ENCODE data around the gene MAML3. TPM values are rescaled to one million over a fixed set of nuclear protein-coding genes. Genes with fewer than 3 reads are reported as not detected.

MAML3 gene
- total RNA-seq, 1 experiment from 2014 or later: 0.13 TPM

DNA sequence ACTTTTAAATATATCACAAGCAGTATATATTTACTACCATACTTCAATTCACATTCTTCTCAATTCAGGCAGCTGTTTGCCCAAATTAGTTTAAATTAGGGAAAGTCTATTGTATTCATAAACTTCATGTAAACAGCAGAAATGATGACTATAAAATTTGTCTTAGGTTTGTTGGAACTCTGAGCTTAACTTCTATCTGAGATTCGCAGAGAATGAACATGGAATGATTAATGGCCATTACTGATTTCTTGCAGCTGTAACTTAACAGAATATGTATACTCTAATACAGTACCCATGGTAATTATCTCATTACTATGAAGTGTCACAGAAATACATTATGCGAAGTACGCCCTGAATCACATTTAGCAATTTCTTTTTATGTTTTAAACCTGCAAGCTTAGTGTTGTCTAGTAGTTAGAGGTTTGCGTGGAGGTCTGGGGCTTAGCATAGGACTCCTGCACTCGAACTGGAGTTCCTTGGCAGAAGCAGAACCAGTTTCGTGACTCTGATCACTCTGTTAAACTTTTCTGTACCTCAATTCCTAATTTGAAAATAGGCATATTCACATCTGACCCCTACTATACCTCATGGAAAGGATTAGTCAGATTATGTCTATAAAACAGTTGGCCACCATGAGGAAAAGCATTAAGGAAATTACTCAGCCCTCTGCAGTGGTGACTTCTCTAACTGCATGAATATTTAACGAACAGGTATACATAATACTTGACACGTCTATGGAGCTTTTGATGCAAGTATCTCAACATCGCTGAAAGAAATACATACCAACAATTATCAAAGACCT lies 245.1 kb downstream of the MAML3 start:
- H3K4me3 ChIP-seq: no peak overlapping the region
- no peaks in the 10 kb centered on the region for H3K9me3 ChIP-seq
- no peaks in the 10 kb centered on the region for H3K36me3 ChIP-seq
- H3K27me3 ChIP-seq: no peaks in the 10 kb centered on the region
- DNase-seq: no peak

DNA sequence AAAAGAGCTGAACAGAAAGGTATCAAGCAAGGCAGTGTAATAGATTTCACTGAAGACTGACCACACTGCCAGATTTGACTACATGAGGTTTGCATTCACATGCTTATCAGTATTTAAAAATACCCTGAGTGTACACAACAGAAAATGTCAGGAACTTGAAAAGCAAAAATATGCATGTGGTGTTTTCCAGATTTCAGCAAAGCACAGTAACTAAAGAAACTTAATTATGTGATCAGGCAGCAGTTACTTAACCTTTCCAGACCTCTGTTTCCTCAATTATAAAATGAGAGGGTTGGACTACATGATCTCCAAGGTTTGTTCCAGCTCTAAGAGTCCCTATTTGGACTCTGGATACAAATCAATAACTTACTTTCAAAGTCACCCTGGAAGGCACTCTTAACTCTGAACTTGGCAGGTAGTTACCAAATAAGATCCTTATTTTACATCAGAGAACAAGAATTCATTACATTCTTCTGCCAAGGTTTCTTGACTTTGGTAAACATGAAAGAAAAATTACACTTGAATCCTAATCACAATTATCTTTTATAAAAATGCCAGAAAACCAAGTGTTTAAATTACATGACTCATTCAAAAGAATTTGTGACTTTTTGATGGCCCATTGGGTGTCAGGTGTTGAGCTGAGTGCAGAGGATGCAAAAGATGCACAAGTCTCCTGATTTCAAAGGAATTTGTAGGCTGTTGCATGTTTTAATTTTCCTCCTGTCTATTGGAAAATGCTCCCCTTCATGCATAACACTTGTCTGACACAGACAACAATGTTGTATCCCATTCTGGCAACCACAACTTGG lies 246.8 kb downstream of the MAML3 start:
- H3K27me3 ChIP-seq: no peaks in the 10 kb centered on the region
- DNase-seq: no peak
- no peak overlapping the region for H3K4me3 ChIP-seq
- H3K36me3 ChIP-seq: no peaks in the 10 kb centered on the region
- no peaks in the 10 kb centered on the region for H3K9me3 ChIP-seq

DNA sequence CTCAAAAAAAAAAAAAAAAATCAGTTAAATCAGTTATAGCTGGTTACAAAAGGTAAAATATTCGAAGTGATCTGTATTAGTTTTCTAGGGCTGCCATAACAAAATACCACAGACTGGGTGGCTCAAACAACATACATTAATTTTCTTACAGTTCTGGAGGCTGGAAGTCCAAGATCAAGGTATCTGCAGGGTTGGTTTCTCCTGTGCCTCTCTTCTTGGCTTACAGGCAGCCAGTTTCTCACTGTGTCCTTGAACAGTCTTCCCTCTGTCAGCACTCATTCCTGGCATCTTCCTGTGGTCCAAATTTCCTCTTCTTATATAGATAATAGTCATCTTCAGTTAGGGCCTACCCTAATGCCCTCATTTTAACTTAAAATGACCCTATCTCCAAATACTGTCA lies 248.5 kb downstream of the MAML3 start:
- DNase-seq: no peak
- H3K4me3 ChIP-seq: no peak overlapping the region
- H3K9me3 ChIP-seq: no peaks in the 10 kb centered on the region

GRCh38 chr4:139904406-139904805 lies 249.6 kb downstream of the MAML3 start:
- Histone ChIP-seq H3K4me3 (no peak overlapping the region), H3K9me3 (no peaks in the 10 kb centered on the region), H3K36me3 (no peaks in the 10 kb centered on the region), H3K27me3 (no peaks in the 10 kb centered on the region)
- no peak for DNase-seq

More for the DNA sequence above, 248.5 kb downstream of the MAML3 start:
- H3K36me3 ChIP-seq: no peaks in the 10 kb centered on the region
- H3K27me3 ChIP-seq: no peaks in the 10 kb centered on the region

- no peak for DNase-seq
- Histone ChIP-seq H3K36me3 (no peaks in the 10 kb centered on the region), H3K9me3 (no peaks in the 10 kb centered on the region), H3K27me3 (no peaks in the 10 kb centered on the region), H3K4me3 (no peak overlapping the region)
These were observed 250.1 kb downstream of the MAML3 start for GRCh38 chr4:139903845-139904244.

DNA sequence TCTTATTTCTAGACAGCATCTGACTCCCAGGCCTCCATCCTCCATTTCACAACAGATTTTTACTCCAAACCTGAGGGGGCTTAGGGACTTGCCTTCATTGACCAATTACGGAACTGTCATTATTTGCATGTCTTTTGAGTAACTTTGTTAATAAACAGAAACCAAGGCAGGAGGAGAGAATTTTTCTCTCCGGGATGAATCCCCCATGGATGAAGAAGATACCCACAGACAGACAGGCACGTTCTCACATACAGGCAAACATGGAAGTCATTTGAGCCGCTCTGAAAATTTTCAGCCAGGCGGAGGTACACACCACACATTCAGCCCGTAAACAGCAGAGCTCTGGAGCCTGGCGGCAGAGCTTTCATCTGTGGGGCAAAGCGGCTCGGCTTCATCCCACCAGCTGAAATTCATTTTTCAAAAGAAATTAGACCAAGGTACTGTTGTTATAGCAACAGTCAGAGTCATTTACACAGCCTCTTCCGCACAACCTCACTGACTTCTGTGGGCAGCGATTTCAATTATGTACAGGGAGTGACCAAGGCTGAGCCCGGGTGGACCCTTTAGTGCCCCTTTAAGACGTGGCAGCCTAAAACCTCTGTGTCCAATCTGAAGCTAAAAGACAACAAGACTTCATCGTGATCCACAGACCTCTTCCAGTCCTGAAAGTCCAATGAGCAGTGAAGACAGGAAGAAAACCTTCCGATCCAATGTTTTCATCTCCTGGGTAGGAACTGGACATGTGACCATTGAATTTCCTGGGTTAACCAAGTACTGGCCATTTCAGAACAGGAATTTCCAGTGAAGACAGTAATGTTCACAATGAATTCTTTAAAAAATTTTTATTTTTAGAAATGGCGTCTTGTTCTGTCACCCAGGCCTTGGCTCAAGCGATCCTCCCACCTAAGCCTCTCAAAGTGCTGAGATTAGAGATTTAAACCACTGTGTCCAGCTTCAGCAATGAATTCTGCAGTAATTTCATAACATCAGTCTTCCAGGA lies 251.4 kb downstream of the MAML3 start:
- H3K9me3 ChIP-seq: no peaks in the 10 kb centered on the region
- DNase-seq: no peak
- H3K27me3 ChIP-seq: no peaks in the 10 kb centered on the region
- H3K4me3 ChIP-seq: no peak overlapping the region
- H3K36me3 ChIP-seq: no peaks in the 10 kb centered on the region

DNA sequence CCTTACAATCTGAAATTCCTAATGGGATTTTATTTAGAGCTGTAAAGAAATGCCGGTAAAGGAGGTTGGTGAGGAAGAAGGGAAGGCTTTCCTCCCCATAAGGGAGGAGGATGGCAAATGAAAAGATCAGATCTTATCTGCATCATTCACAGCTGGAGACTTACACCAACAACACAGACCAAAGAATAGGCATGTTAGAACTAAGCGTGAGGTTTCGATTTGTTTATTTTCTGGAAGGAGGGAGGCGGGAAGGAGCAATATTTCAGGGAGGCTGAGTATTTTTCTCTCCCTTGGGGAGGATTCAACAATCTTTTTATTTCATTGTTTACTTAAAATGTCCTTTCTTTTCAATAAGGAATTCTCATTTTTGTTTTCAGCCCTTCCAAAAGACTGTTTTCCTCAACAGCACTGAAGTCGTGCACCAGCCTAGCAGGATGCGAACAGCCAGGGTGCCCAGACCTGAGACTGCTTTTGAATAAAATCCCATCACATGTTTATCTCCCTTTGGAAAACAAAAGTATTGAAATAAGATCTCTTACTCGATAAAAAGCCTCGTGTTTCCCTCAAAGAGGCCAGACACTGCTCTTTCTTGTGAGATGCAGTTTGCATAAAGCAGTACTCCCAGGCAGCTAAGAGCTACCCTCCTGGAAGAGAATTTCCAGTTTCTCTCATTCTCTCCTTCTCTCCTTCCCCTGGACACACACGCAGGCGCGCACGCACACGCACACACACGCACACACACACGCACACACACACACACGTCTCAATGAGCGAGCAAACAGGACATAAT lies 252.3 kb downstream of the MAML3 start:
- H3K36me3 ChIP-seq: no peaks in the 10 kb centered on the region
- H3K27me3 ChIP-seq: no peaks in the 10 kb centered on the region
- DNase-seq: no peak
- H3K4me3 ChIP-seq: no peak overlapping the region
- H3K9me3 ChIP-seq: no peaks in the 10 kb centered on the region

DNA sequence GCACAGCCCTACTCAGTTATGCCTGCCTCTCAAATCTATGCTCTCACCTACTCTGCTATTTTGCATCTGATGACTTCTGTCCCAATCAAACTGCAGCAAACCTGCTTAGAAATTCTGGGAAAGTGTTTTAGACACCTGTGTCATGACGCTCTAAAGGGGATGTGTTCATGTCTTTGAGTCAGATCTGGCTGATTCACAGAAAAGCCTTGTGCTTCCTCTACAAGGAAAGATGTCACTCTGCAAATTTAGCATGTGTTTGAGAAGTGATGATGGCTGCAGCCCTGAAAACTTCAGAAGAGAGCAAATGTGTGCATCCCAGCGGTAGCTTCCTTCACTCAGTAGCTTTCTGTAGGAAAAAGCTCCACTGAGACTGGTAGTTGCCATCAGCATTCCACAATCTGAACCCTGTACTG lies 253.0 kb downstream of the MAML3 start:
- Histone ChIP-seq H3K9me3 (no peaks in the 10 kb centered on the region), H3K36me3 (no peaks in the 10 kb centered on the region), H3K27me3 (no peaks in the 10 kb centered on the region), H3K4me3 (no peak overlapping the region)
- no peak for DNase-seq

- no peaks in the 10 kb centered on the region for H3K27me3 ChIP-seq
- no peak for DNase-seq
- no peaks in the 10 kb centered on the region for H3K36me3 ChIP-seq
- H3K9me3 ChIP-seq: no peaks in the 10 kb centered on the region
- H3K4me3 ChIP-seq: no peak overlapping the region
These were observed 254.6 kb downstream of the MAML3 start for GRCh38 chr4:139899346-139899745.

DNA sequence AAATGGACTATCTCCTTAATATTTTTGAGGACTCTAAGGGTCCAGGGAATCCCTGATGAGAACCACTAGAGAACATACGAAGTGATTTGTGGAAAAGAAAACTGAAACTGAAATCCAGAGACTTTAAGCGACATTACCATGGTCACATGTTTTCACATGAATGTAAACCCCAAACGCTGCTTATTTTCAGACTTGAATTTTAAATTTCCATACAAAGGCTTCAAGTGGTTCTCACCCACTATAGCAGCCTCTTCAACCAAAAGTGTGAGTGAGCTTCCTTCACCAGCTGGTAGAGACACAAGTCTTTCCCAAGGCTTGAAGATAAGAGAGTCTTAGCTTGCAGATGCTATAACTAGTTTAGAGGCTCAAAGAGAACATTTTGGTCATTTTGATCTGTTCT lies 255.7 kb downstream of the MAML3 start:
- no peak for DNase-seq
- H3K4me3 ChIP-seq: no peak overlapping the region
- no peaks in the 10 kb centered on the region for H3K36me3 ChIP-seq
- no peaks in the 10 kb centered on the region for H3K9me3 ChIP-seq
- H3K27me3 ChIP-seq: no peaks in the 10 kb centered on the region

GRCh38 chr4:139896091-139896604 lies 257.8 kb downstream of the MAML3 start:
- Histone ChIP-seq H3K4me3 (no peak overlapping the region), H3K27me3 (no peaks in the 10 kb centered on the region), H3K36me3 (no peaks in the 10 kb centered on the region), H3K9me3 (no peaks in the 10 kb centered on the region)
- no peak for DNase-seq

DNA sequence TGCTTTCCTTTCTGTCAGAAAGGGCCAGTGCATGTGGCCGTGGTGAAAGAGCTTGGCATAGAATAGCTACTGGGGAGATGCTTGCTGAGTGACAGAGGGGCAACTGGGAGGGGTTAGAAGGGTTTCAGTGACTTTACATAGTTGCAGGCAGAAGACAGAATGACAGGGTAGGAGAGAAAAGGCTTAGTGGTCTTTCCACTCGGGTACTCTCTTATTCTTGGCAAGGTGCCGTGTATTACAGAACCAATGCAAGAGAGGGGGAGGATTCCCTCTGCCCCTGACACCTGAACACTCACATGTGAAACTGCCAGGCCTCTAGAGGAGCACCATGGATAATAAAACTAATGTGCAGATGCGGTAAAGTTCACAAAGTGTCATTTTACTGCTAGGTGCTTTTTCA lies 260.2 kb downstream of the MAML3 start:
- DNase-seq: no peak
- H3K27me3 ChIP-seq: no peaks in the 10 kb centered on the region
- H3K9me3 ChIP-seq: no peaks in the 10 kb centered on the region

DNA sequence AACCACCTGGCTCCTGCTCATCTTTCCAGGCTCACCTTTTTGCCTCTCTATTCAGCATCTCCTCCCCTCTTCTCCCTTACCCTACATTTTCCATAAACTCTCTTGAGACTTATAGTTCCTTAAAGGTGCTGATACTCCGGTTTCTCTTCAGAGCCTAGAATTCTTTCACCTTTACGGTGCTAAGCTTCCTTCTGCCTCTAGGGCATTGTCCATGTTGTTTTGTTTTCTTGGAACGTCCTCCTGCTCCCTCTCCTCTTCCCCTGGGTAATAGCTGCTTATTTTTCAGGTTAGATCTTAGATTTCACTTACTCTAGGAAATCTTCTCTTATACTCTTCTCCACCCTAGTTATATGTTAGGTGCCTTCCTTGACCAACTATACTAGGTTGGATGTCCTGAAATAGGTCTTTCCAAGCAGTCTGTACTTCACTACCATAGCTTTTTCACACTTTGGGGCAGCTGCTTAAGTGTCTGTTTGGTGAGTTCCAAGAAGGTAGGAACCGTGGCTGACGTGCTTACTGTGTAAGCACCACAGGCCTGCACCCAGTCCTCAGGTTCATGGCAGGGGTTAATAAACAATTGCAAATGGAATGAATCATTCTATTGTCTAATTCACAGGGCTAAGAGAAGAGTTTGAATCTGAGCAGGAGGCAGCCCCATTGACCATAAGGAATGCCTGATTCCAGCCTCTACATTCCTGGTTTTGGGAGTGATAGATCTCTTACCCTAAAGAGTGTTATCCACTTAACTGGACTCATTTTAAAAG lies 260.8 kb downstream of the MAML3 start:
- Histone ChIP-seq H3K36me3 (no peaks in the 10 kb centered on the region), H3K9me3 (no peaks in the 10 kb centered on the region), H3K27me3 (no peaks in the 10 kb centered on the region), H3K4me3 (no peak overlapping the region)
- no peak for DNase-seq

More for the DNA sequence above, 260.2 kb downstream of the MAML3 start:
- Histone ChIP-seq H3K36me3 (no peaks in the 10 kb centered on the region), H3K4me3 (no peak overlapping the region)

- Histone ChIP-seq H3K4me3 (no peak overlapping the region), H3K9me3 (no peaks in the 10 kb centered on the region), H3K27me3 (no peaks in the 10 kb centered on the region), H3K36me3 (no peaks in the 10 kb centered on the region)
- no peak for DNase-seq
These were observed 263.2 kb downstream of the MAML3 start for GRCh38 chr4:139890816-139891215.

- Histone ChIP-seq H3K27me3 (no peaks in the 10 kb centered on the region), H3K4me3 (no peak overlapping the region), H3K36me3 (no peaks in the 10 kb centered on the region), H3K9me3 (no peaks in the 10 kb centered on the region)
- DNase-seq: no peak
These were observed 264.1 kb downstream of the MAML3 start for GRCh38 chr4:139889901-139890300.
